HG02973 (cell line): ENCODE data around the gene NR2E3.
"Not testable (repeated sequence)": the region's sequence is repeated elsewhere in the genome, so short reads cannot be mapped to it uniquely, and the experiment has no call there.

ENCODE experiments used
- ATAC-seq: cut with Tn5 transposase; IDR thresholded peaks from one replicate; pipeline ENCODE4 v1.9.1; 2021; ENCODE audit warnings: moderate library complexity; ENCODE audit not compliant: unreplicated experiment

Gene NR2E3

GRCh38 chr15:71813723-71814470 is 3.5 kb downstream of the NR2E3 start:
- ATAC-seq, result no peak

- ATAC-seq, result no peak
Observed at GRCh38 chr15:71815301-71815700, 4.9 kb downstream of the NR2E3 start.

- ATAC-seq, result no peak
Observed at GRCh38 chr15:71817351-71817750, 7.0 kb downstream of the NR2E3 start.

- ATAC-seq, result no peak
Observed at GRCh38 chr15:71820127-71820526, 9.8 kb downstream of the NR2E3 start.

GRCh38 chr15:71821547-71822129 is 11.3 kb downstream of the NR2E3 start:
- ATAC-seq, result no peak

GRCh38 chr15:71822890-71823630 is 12.7 kb downstream of the NR2E3 start:
- no peak for ATAC-seq

GRCh38 chr15:71823801-71824200 is 13.4 kb downstream of the NR2E3 start:
- no peak for ATAC-seq

- ATAC-seq, result no peak
Observed at GRCh38 chr15:71825021-71825730, 14.8 kb downstream of the NR2E3 start.

- no peak for ATAC-seq
Observed at GRCh38 chr15:71826196-71826595, 15.8 kb downstream of the NR2E3 start.

GRCh38 chr15:71830981-71831380 is 20.6 kb downstream of the NR2E3 start:
- ATAC-seq, result no peak

- no peak for ATAC-seq
Observed at GRCh38 chr15:71841563-71841962, 31.2 kb downstream of the NR2E3 start.

GRCh38 chr15:71844916-71845315 is 34.6 kb downstream of the NR2E3 start:
- ATAC-seq, result no peak

GRCh38 chr15:71853543-71853942 is 43.2 kb downstream of the NR2E3 start:
- ATAC-seq, result no peak

GRCh38 chr15:71858232-71858631 is 47.9 kb downstream of the NR2E3 start:
- not testable (repeated sequence) for ATAC-seq
